ENCODE results near the gene NPTN.
"Not testable (repeated sequence)": the region's sequence is repeated elsewhere in the genome, so short reads cannot be mapped to it uniquely, and the experiment has no call there.

The NPTN gene

GRCh38 chr15:73600413-73601335 is 32.5 kb downstream of the NPTN start:
- no peak for DNase-seq

- no peak for DNase-seq
Observed at GRCh38 chr15:73599934-73600333, 33.3 kb downstream of the NPTN start.

GRCh38 chr15:73598530-73599160 is 34.5 kb downstream of the NPTN start:
- no peak for DNase-seq

GRCh38 chr15:73597036-73597638 is 36.1 kb downstream of the NPTN start:
- no peak for DNase-seq

- DNase-seq, result no peak
Observed at GRCh38 chr15:73596174-73596573, 37.0 kb downstream of the NPTN start.

GRCh38 chr15:73594109-73594508 is 39.1 kb downstream of the NPTN start:
- DNase-seq, result no peak

GRCh38 chr15:73593304-73594074 is 39.7 kb downstream of the NPTN start:
- no peak for DNase-seq

GRCh38 chr15:73590263-73590662 is 42.9 kb downstream of the NPTN start:
- no peak for DNase-seq

- DNase-seq, result no peak
Observed at GRCh38 chr15:73589766-73590165, 43.4 kb downstream of the NPTN start.

- DNase-seq, result no peak
Observed at GRCh38 chr15:73585871-73586654, 47.1 kb downstream of the NPTN start.

GRCh38 chr15:73584699-73585420 is 48.3 kb downstream of the NPTN start:
- DNase-seq, result no peak

GRCh38 chr15:73583544-73583943 is 49.6 kb downstream of the NPTN start:
- DNase-seq, result no peak

GRCh38 chr15:73582851-73583379 is 50.3 kb downstream of the NPTN start:
- DNase-seq, result no peak

- DNase-seq, result no peak
Observed at GRCh38 chr15:73578026-73578425, 55.2 kb downstream of the NPTN start.

GRCh38 chr15:73577593-73577992 is 55.6 kb downstream of the NPTN start:
- not testable (repeated sequence) for DNase-seq

GRCh38 chr15:73575636-73576247 is 57.4 kb downstream of the NPTN start:
- no peak for DNase-seq

- no peak for DNase-seq
Observed at GRCh38 chr15:73573572-73573971, 59.6 kb downstream of the NPTN start.

- DNase-seq, result no peak
Observed at GRCh38 chr15:73573037-73573436, 60.2 kb downstream of the NPTN start.

GRCh38 chr15:73572296-73572695 is 60.9 kb downstream of the NPTN start:
- DNase-seq, result no peak

GRCh38 chr15:73571346-73571745 is 61.8 kb downstream of the NPTN start:
- DNase-seq, result no peak
